HepG2 (cell line): ENCODE results near the gene FAS. TPM values are rescaled to one million over a fixed set of nuclear protein-coding genes. Genes with fewer than 3 reads are reported as not detected.

ENCODE experiments used
- BCL3 ChIP-seq: sonication (generic); formaldehyde crosslinking; IDR thresholded peaks from 2 replicates; pipeline ENCODE4 v1.5.1; 2020; ENCODE audit warnings: mild to moderate bottlenecking, missing genetic modification reagents, moderate library complexity
- CBX1 ChIP-seq: IDR thresholded peaks from one replicate; pipeline ENCODE4 v1.6.1; 2016; ENCODE audit warnings: antibody characterized with exemption, low read depth
- CENPX ChIP-seq: sonication (generic); formaldehyde crosslinking; IDR thresholded peaks from 2 replicates; pipeline ENCODE4 v1.9.0; 2021; ENCODE audit warnings: mild to moderate bottlenecking, missing genetic modification reagents, moderate library complexity
- CREM ChIP-seq, 2 experiments: sonication (generic) in 1 of 2; formaldehyde crosslinking in 1 of 2; IDR thresholded peaks; 2 replicates each; pipeline versions ENCODE4 v1.4.0 to v1.6.1; 2016 to 2020; ENCODE audit warnings: antibody characterized with exemption in 1 of 2, mild to moderate bottlenecking in 1 of 2, missing genetic modification reagents in 1 of 2
- HMG20A ChIP-seq: IDR thresholded peaks from 2 replicates; pipeline ENCODE4 v1.6.1; 2016; ENCODE audit warnings: borderline replicate concordance
- HMGA1 ChIP-seq: sonication (generic); formaldehyde crosslinking; conservative IDR thresholded peaks from 2 replicates; pipeline ENCODE4 v1.4.0; 2020; ENCODE audit warnings: missing genetic modification reagents
- MTF2 ChIP-seq: sonication (generic); formaldehyde crosslinking; IDR thresholded peaks from 2 replicates; pipeline ENCODE4 v1.5.0; 2020; ENCODE audit warnings: missing genetic modification reagents, borderline replicate concordance
- NR0B2 ChIP-seq: sonication (generic); formaldehyde crosslinking; IDR thresholded peaks from 2 replicates; pipeline ENCODE4 v1.4.0; 2020; ENCODE audit warnings: mild to moderate bottlenecking, missing genetic modification reagents
- PHF21A ChIP-seq: sonication (generic); formaldehyde crosslinking; IDR thresholded peaks from 2 replicates; pipeline ENCODE4 v1.5.0; 2020; ENCODE audit warnings: mild to moderate bottlenecking, missing genetic modification reagents
- SKI ChIP-seq: fragments of 450-650 bp; IDR thresholded peaks from one replicate; pipeline ENCODE4 v1.6.1; 2018; ENCODE audit warnings: mild to moderate bottlenecking; ENCODE audit not compliant: partially characterized antibody
- SMYD3 ChIP-seq: sonication (generic); formaldehyde crosslinking; IDR thresholded peaks from 2 replicates; pipeline ENCODE4 v1.8.1; 2023; ENCODE audit warnings: mild to moderate bottlenecking, missing genetic modification reagents
- SNAPC4 ChIP-seq: sonication (generic); formaldehyde crosslinking; IDR thresholded peaks from 2 replicates; pipeline ENCODE4 v1.4.0; 2020; ENCODE audit warnings: mild to moderate bottlenecking, missing genetic modification reagents
- ZBTB1 ChIP-seq: sonication (generic); formaldehyde crosslinking; IDR thresholded peaks from 2 replicates; pipeline ENCODE4 v1.4.0; 2020; ENCODE audit warnings: missing genetic modification reagents, borderline replicate concordance
- ZBTB43 ChIP-seq: sonication (generic); formaldehyde crosslinking; conservative IDR thresholded peaks from 2 replicates; pipeline ENCODE4 v1.4.0; 2020; ENCODE audit warnings: missing genetic modification reagents
- ZFP82 ChIP-seq: sonication (generic); formaldehyde crosslinking; IDR thresholded peaks from 2 replicates; pipeline ENCODE4 v1.5.1; 2020; ENCODE audit warnings: mild to moderate bottlenecking, missing genetic modification reagents, borderline replicate concordance
- ZMYM4 ChIP-seq: sonication (generic); formaldehyde crosslinking; IDR thresholded peaks from 2 replicates; pipeline ENCODE4 v1.8.1; 2023; ENCODE audit warnings: mild to moderate bottlenecking, missing genetic modification reagents
- ZNF180 ChIP-seq: sonication (generic); formaldehyde crosslinking; IDR thresholded peaks from 2 replicates; pipeline ENCODE4 v1.4.0; 2020; ENCODE audit warnings: low read depth, missing genetic modification reagents, borderline replicate concordance
- ZNF20 ChIP-seq: sonication (generic); formaldehyde crosslinking; IDR thresholded peaks from 2 replicates; pipeline ENCODE4 v1.4.0; 2020; ENCODE audit warnings: mild to moderate bottlenecking, moderate library complexity, missing genetic modification reagents
- ZNF235 ChIP-seq: sonication (generic); formaldehyde crosslinking; IDR thresholded peaks from 2 replicates; pipeline ENCODE4 v1.8.1; 2023; ENCODE audit warnings: mild to moderate bottlenecking, missing genetic modification reagents, borderline replicate concordance
- ZNF337 ChIP-seq: sonication (generic); formaldehyde crosslinking; IDR thresholded peaks from 2 replicates; pipeline ENCODE4 v1.5.1; 2020; ENCODE audit warnings: missing genetic modification reagents, low read depth, mild to moderate bottlenecking, borderline replicate concordance
- ZNF567 ChIP-seq: sonication (generic); formaldehyde crosslinking; IDR thresholded peaks from 2 replicates; pipeline ENCODE4 v1.8.1; 2023; ENCODE audit warnings: mild to moderate bottlenecking, missing genetic modification reagents, borderline replicate concordance
- ZNF788 ChIP-seq: sonication (generic); formaldehyde crosslinking; IDR thresholded peaks from 2 replicates; pipeline ENCODE4 v1.5.0; 2020; ENCODE audit warnings: mild to moderate bottlenecking, missing genetic modification reagents, borderline replicate concordance
- polyA plus RNA-seq, 8 experiments: library from polyadenylated mRNA; depleted of rRNA in 3 of 8; stranded (reverse) in 7 of 8; unstranded in 1 of 8; fragments of >200 nt; fragmentation: Illumina TruSeq in 4 of 8; extraction: Trizol in 4 of 8; gene quantifications; 2 replicates each; pipeline versions ENCODE4 v1.2.1 to v1.2.3, GENCODE V29; 2011 to 2016; ENCODE audit warnings: low read depth in 4 of 8, missing spikeins in 1 of 8, mixed read lengths in 1 of 8; ENCODE audit not compliant: insufficient read depth in 1 of 8
- total RNA-seq, 5 experiments: library from RNA; depleted of rRNA; stranded (reverse); fragments of >200 nt; fragmentation: Illumina TruSeq; extraction: Trizol; gene quantifications; 2 replicates each; pipeline ENCODE4 v1.2.3, GENCODE V29; 2016; ENCODE audit warnings: low read depth in 1 of 5

Gene FAS
- total and polyA plus RNA-seq, 2 of the 13 experiments (the other 11 are each of a cell fraction or from before 2014, with no cell fraction given), result 5.9 to 17.9 TPM

- TF ChIP-seq CREM (IDR thresholded peaks at IDR 0.05) (no peak), CREM (CRISPR knock-in tag; IDR thresholded peaks at IDR 0.05) (no peak), ZBTB1 (CRISPR knock-in tag) (no peak), ZFP82 (no peak), CENPX (CRISPR knock-in tag) (no peak), HMGA1 (CRISPR knock-in tag) (no peak), ZNF180 (CRISPR knock-in tag) (no peak), ZNF20 (CRISPR knock-in tag) (0 out of 2 replicates have a peak, but pooled peaks have one; percentile 7), ZNF235 (no peak), SMYD3 (no peak), ZBTB43 (no peak), ZNF788 (CRISPR knock-in tag) (no peak), PHF21A (CRISPR knock-in tag) (no peak), NR0B2 (CRISPR knock-in tag) (no peak), ZNF567 (CRISPR knock-in tag) (no peak; the same call in 1 of the 2 replicates), SKI (no peak), ZNF337 (CRISPR knock-in tag) (0 out of 2 replicates have a peak, but pooled peaks have one; percentile 34), BCL3 (CRISPR knock-in tag) (no peak), CBX1 (no peak), SNAPC4 (CRISPR knock-in tag) (no peak), MTF2 (CRISPR knock-in tag) (no peak), HMG20A (no peak), ZMYM4 (CRISPR knock-in tag) (no peak)
Observed at GRCh38 chr10:88991161-88991898, 732 bp downstream of the FAS start (continued).
